GM21381 (cell line): ENCODE data around the gene SECISBP2L.
"Not testable (repeated sequence)": the region's sequence is repeated elsewhere in the genome, so short reads cannot be mapped to it uniquely, and the experiment has no call there.

Experiments used
- ATAC-seq: cut with Tn5 transposase; IDR thresholded peaks from one replicate; pipeline ENCODE4 v1.9.1; 2021; ENCODE audit warnings: mild to moderate bottlenecking, moderate library complexity; ENCODE audit not compliant: unreplicated experiment

The SECISBP2L gene

GRCh38 chr15:48996276-48996675 is 50.0 kb downstream of the SECISBP2L start:
- ATAC-seq, result no peak

- no peak for ATAC-seq
Measured at GRCh38 chr15:48993380-48993779, 52.9 kb downstream of the SECISBP2L start.

GRCh38 chr15:48992545-48992944 is 53.7 kb downstream of the SECISBP2L start:
- peak; percentile 49 for ATAC-seq

- ATAC-seq, result no peak
Measured at GRCh38 chr15:48992096-48992495, 54.1 kb downstream of the SECISBP2L start.

GRCh38 chr15:48989170-48989569 is 57.1 kb downstream of the SECISBP2L start:
- no peak for ATAC-seq

- ATAC-seq, result no peak
Measured at GRCh38 chr15:48987142-48987541, 59.1 kb downstream of the SECISBP2L start.

GRCh38 chr15:48986240-48986639 is 60.0 kb downstream of the SECISBP2L start:
- ATAC-seq, result no peak

GRCh38 chr15:48985516-48985915 is 60.7 kb downstream of the SECISBP2L start:
- no peak for ATAC-seq

- no peak for ATAC-seq
Measured at GRCh38 chr15:48984811-48985352, 61.4 kb downstream of the SECISBP2L start.

GRCh38 chr15:48984021-48984710 is 62.1 kb downstream of the SECISBP2L start:
- no peak for ATAC-seq

GRCh38 chr15:48983300-48983699 is 62.9 kb downstream of the SECISBP2L start:
- ATAC-seq, result no peak

- no peak for ATAC-seq
Measured at GRCh38 chr15:48981941-48982340, 64.3 kb downstream of the SECISBP2L start.

- no peak for ATAC-seq
Measured at GRCh38 chr15:48978638-48979037, 67.6 kb downstream of the SECISBP2L start.

GRCh38 chr15:48976444-48977088 is 69.7 kb downstream of the SECISBP2L start:
- no peak for ATAC-seq

- ATAC-seq, result peak; percentile 94
Measured at GRCh38 chr15:48975472-48976419, 70.5 kb downstream of the SECISBP2L start.

GRCh38 chr15:48974882-48975281 is 71.4 kb downstream of the SECISBP2L start:
- no peak for ATAC-seq

GRCh38 chr15:48972750-48973503 is 73.3 kb downstream of the SECISBP2L start:
- ATAC-seq, result no peak

- ATAC-seq, result not testable (repeated sequence)
Measured at GRCh38 chr15:48970926-48971325, 75.3 kb downstream of the SECISBP2L start.

GRCh38 chr15:48968066-48968465 is 78.2 kb downstream of the SECISBP2L start:
- ATAC-seq, result no peak

GRCh38 chr15:48967336-48967735 is 78.9 kb downstream of the SECISBP2L start:
- no peak for ATAC-seq
